HG02571 (cell line): Measurements from ENCODE around the gene TBX1.
"Not testable (repeated sequence)": the region's sequence is repeated elsewhere in the genome, so short reads cannot be mapped to it uniquely, and the experiment has no call there.

Experiments
- ATAC-seq: cut with Tn5 transposase; IDR thresholded peaks from one replicate; pipeline ENCODE4 v1.9.1; 2021; ENCODE audit warnings: mild to moderate bottlenecking, moderate library complexity; ENCODE audit not compliant: unreplicated experiment

The TBX1 gene

DNA sequence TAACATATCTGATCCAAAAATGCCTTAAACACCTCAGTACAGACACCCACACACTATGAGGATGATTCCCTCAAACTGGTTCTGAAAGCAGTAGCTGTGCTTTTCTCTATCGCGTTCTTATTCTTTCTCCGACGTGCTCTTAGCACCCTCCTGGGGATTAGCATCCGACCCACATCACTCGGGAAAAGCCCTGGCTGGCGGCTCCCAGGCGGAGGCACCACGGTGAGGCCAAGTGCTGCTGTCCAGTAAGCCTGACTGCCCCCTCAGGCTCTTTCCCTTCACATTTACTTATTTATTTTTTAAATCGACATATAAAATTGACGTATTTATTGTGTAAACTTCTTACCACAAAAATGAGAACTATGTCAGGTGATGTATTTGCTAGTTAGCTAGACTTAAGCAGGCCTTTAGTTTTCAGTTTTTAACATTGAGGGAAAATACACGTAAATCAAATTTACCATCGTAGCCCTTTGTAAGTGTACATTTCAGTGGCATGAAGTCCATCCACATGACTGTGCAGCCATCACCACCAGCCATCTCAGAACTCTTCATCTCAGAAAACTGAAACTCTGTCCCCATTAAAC lies 19.2 kb downstream of the TBX1 start:
- no peak for ATAC-seq

DNA sequence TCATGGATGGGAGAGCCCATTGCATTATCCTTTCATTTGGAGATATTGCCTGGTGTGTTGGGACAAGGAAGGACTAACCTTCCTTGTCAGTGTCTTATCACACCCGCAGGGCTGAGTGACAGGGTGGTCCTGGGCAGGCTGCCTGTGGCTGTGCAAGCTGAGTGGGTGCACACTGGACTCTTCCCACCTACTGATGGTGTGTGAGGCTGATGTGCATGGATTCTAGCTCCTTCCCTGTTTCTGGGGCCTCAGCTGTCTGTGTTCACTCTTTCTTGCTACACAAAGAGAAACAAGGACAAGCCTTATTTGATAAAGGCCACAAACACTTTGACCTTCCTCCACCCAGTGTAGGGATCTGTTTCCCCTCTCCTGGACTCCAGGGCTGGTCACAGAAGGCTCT lies 22.0 kb downstream of the TBX1 start:
- ATAC-seq, result no peak

DNA sequence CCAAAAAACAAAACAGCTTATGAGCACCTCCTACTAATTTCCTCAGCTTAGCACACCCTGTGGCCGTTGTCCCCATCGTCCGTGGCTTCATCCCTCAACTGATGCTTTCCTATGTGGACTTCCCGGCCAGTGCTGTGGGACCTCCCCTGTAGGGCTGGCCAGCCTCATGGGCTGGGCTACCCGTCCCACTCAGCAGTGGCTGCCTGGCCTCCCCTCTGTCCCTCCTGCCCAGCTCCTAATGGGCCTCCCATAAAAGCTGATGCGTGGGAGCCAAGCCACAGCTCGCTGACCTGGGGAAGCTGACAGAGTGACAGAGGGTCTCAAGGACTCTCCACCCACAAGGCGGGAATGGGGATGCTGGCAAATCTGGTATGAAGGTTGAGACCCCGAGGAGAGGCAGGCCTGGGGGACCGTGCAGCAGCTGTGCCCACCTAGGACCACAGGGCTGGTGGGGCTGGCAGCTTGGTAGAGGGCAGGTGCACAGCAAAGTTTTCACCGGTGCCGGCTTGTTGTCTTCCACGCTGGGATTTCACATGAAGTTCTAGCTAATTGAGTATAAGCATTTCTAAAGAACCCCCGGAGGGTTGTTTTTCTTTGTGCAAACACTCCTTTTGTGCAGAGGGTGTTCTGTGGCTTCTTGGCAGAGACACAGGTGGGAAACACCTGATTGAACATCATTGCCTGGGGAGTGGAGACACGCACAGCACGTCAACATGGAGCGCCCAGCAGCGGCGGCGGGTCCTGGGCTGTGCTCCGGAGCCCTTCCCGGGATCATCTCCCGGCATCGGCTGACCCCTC lies 23.2 kb downstream of the TBX1 start:
- ATAC-seq, result no peak

DNA sequence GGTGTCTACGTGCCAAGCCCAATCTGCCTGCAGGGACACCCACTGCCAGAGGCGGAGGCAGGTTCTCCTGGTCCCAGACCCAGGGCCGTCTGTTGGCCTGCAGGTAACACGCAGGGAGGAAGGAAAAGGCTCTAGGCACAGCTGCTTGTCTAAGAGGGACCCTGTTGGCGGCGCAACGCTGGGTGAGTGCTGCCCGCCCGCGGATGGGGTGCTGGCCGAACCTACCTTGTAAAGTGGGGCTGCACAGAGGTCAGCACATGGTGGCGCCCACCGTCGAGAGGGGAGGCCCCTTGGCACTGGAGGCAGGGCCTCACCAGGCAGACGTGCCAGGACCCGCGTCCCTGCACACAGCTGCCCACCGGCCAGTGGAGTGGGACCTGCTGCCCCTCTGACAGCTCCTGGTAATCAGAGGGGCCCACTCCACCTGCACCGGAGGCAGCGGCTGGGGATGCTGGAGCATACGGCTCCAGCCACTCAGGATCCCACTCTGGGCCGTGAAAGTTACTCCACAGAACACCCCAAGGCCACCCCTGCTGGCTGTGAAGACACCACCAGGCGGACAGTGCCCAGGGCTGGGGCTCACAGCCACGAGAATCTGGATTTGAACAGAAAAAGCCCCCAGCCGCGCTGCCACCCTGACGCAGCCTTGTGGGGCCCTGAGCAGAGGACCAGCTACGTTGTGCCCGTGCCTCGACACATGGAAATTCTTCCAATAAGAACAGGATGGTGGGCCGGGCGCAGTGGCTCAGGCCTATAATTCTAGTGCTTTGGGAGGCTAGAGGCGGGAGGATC lies 24.0 kb downstream of the TBX1 start:
- no peak for ATAC-seq

DNA sequence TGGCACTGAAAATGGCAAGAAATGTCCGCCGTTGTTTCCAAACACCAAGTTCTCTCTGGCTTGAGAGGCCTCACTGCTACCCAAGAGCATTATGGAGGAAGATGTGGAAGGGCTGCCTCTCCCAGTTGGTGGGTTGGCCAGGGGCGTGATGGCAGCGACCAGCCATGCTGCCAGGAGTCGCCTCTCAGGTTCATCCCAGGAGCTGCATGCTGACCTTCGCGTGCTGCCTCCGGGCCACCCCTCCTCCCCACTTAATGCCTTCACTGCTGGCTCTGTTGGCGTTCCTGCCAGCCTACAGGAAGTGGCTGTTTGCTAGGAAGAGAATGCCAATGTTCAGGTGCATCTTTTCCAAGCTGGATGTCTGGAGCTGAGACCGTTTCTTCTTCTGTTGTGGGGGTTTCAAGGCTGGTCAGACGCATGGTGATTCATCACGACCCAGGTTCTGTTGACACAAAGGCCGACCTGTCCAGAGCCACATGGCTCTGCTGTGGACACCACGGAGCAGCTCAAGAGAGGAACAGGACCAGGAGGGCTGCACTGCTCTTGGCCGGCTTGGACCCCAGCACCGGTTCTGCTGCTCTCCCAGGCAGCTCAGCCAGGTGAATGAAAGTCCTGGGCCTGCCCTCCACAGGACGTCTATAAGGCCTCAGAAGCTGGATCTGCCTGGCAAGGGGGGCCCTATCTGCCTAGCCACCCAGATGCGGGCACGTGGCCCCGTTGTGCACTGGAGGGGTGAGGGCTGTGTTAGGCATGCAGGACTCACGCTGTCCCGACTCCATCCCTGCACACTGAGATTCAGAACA lies 25.1 kb downstream of the TBX1 start:
- ATAC-seq, result no peak

DNA sequence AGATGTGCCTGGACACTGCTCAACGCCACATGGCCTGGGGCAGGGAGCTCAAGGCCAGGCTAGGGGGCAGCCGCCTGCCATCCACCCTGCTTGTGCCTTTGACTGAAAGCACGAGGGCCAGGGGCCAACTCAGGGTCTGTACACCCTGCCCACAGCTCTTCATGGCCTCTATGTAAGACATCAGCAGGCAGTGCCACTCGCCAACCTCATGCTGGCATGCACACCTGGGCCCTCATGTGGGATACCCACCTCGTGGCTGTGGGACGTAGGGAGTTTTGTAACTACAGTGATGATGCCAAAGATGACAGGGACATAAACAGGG lies 25.6 kb downstream of the TBX1 start:
- no peak for ATAC-seq

DNA sequence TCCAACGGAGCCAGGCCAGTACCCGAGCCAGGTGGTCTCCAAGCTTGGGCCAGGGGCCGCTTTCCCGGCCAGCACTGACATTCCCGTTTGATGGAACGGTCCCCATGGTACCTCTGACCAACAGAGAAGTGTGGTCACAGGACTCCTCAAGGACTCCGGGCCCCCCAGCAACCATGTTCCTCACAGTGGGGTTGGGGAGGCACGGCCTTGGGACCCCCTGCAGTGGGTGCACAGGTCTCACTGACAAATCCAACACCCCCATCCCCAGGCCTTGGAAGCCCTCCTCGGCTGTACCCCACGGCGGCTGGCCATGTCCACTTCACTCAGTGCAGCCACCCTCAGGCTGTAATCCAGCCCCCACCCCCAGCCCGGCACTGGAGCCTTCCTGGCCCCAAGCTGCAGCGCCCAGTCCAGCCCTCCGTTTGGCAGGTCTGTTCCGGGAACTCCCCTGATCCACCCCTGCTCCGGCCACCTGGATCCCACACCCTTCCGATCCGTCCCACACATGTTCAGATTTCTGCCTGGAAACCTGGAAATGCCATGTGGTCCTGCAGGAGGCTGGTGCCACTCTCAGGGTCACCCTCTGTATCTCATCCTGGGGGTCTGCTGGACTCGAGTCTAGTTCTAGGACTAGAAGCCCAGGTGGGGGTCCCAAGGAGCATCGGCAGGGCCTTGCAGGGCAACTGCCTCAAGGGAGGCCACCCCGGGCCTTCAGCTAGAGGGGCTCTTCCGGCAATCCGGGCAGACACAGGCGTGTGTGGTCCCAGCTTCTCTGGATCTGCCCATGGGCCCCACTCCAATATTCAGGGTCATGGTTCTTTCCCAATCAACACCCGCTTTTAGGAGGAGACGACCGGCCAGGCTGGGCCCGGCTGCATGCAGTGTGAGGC lies 26.6 kb downstream of the TBX1 start:
- no peak for ATAC-seq

DNA sequence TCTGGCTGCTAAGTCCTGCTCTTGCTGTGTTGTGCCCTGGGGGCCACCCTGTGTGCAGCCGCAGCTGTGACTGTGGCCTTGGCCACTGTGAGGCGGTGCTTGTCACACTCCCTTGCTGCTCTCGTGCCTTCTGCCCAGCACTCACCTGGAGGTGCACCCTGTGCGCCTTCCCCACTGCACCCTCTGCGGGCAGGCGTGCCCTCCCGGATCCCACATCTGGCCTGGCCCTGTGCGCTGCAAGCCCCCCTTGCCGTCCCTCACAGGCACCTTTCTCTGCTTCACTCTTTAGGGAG lies 27.2 kb downstream of the TBX1 start:
- no peak for ATAC-seq

DNA sequence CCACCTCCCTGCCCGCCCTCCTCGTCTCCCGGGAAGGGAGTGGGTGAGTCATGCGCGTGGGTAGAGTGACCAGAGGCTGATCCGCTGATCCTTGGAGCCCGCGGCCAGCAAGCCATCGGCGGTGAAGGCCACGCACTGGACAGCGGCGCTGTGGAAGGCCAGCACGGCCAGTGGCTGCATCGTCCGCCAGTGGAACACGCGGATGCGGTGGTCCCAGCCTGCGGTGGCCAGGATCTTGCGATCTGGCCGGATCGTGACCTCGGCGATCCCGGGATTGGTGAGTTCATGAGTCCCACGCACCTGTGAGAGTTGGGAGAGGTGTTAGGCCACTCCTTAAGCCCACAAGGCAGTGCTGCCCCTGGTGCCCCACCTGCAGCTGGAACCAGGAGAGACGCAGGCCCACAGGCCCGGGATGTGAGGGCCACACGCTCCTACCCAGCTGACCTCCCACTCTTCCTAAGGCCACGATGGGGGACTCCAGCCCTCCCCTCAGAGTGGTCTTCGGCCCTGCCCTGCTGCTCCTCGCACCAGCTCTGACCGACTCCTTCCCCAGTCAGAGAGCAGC lies 28.2 kb downstream of the TBX1 start:
- no peak for ATAC-seq

DNA sequence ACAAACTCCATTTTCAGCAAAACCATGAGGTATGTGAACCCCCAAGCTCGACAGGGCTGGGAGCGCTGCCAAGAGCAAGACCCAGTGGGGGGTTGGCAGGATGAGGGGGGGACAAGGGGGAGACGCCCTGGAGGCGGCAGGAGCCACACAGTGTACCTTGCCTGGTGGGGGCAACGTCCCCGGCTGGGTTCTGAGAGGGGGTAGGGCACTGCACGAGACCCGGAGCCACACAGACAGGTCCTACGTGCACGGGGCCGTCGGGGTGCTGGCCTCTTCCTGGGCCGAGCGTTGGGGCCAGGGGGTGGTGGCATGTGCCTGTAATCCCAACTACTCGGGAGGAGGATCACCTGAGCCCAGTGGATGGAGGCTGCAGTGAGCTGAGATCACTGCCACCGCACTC lies 28.8 kb downstream of the TBX1 start:
- no peak for ATAC-seq

DNA sequence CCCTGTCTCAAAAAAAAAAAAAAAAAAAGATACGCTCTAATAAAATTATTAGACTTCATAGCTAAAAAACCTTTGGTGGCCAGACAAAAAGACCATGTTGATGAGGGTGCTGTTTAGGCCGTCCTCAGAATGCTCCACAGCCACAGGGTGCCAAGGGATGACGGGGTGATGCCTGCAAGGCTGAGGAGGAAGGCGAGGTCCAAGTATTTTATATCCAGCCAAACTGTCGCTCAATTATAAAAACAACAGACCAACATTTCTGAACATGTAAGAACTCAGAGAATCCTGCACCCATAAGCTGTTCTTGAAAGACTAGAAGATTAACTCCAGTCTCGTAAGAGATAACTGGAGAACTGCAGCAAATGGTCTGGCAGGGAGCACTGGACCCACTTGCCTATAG lies 29.2 kb downstream of the TBX1 start:
- ATAC-seq, result no peak

DNA sequence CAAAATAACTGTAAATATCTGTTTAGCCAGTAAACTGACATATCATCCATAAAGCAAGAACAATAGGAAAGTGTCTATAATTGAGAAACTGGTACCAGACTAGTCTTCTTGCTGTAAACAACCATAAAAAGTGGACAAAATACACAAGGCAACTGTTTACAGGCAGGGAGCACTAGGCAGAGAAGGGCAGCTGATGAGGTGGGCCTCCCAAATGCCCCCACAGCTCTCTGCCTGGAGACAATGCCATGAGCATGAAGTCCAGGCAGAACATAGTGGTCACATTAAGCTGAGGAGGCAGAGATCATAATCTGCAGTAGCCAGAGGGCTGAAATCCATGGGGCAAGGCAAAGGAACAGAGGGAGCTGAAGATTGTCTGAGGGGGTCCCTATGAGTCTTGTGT lies 30.7 kb downstream of the TBX1 start:
- ATAC-seq, result no peak

DNA sequence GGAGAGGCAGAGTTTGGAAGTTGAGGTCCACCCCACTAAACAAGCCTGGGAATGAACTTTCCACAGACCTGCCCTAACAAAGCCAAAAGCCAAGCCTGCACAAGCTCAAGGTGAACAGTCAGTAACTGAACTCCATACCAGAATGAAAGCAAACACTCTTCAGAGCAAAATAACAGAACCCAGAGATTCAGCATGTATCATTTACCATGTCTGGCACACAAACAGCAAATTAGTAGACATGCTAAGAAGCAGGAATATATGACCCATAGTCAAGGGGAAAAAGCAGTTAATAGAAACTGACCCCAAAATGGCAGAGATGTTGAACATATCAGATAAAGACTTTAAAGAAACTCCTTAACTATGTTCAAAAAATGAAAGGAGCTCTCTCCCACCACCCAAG lies 31.3 kb downstream of the TBX1 start:
- no peak for ATAC-seq

DNA sequence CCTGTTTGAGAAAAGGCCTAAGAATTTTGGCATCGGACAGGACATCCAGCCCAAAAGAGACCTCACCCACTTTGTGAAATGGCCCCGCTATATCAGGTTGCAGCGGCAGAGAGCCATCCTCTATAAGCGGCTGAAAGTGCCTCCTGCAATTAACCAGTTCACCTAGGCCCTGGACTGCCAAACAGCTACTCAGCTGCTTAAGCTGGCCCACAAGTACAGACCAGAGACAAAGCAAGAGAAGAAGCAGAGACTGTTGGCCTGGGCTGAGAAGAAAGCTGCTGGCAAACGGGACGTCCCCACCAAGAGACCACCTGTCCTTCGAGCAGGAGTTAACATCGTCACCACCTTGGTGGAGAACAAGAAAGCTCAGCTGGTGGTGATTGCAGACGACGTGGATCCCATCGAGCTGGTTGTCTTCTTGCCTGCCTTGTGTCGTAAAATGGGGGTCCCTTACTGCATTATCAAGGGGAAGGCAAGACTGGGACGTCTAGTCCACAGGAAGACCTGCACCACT lies 31.9 kb downstream of the TBX1 start:
- ATAC-seq, result not testable (repeated sequence)

DNA sequence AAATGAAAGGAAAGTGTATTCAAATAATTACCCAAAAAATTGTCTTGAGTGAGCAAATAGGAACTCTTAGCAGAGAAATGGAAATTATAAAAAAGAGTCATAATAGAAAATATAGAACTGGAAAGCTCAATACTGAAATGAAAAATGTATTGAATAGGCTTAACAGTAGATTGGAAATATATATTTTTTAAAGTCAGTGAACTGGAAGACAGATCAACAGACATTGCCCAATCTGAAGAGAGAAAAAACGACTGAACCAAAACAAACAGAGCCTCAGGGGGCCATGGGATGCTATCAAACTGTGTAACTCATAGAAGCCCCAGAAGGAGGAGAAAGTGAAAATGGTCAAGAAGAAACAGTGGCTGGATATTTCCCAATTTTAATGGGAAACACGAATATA lies 32.6 kb downstream of the TBX1 start:
- ATAC-seq, result no peak

DNA sequence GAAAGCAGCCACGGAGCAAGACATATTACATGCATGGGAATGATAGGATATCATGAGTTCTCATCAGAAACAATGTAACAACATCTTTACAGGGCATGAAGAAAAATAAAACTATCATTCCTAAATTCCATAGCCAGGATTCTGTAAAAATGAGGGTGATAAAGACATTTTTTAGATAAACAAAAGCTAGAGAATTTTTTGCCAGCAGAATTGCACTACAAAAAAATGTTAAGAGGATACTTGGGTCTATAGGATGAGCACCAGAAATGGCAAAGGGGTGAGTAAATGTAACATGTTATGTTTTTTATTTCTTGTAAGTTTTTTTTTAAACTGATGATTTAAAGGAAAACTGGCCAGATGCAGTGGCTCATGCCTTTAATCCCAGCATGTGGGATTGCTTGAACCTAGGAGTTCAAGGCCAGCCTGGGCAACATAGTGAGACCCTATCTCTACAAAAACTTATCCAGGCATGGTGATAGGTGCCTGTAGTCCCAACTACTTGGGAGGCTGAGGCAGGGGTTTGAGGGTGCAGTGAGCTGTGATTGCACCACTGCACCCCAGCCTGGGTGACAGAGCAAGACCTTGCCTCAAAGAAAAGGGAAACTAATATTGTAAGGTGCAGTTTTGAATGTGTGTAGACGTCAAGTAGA lies 33.2 kb downstream of the TBX1 start:
- no peak for ATAC-seq

DNA sequence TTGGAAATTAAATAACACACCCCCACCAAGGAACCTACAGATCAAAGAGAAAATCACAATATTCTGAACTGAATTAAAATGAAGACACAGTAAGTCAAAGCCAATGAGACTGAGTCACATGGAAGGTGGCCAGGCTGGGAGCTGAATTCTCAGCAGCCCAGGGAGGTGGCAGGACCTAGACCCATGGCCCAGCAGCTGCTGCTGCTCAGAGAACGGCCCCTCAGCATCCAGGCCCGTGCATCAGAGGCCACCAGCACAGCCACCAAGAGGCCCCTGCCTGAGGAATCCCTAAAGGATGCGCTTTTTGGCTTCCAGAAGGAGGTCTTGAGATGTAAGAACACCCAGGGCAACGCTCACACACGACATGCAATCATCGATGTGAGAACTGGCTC lies 35.0 kb downstream of the TBX1 start:
- ATAC-seq, result no peak

DNA sequence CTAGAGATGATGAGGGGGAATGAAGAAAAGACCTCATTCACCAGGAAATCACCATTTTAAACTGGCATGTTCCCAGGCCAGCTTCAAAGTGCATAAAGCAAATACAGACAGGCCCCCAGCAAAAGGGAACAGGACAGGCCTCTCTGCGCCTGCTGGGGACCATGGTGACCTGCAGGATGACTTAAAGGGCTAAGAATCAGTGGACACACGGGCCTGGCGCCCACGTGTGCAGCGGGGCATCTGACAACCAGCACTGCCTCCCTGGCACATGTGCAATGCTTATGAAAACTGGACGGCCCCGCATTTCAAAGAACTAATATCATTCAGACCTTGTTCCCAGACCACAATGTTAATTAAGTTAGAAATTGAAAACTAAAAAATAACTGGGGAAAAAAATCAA lies 35.6 kb downstream of the TBX1 start:
- no peak for ATAC-seq
